ENCODE measurements around the gene RABGAP1.

Gene RABGAP1

DNA sequence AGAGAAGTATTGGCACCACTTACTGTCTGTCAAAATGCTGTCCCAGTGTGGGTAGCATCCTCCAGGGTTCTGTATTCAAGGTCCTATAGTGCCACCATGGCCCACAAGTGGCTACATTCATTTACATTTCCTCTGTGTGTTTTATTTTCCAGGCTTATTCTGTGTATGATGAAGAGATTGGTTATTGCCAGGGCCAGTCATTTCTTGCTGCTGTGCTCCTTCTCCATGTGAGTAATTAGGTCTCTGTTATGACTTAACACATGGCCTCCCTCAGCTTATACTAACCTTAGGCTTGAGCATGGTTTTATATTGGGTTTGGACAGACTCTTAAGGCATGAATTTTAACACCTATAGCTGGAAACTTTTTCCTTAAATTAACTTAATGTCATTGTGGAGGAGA is 129.4 kb downstream of the RABGAP1 start:
- Histone ChIP-seq H3K4me3 (ENCODE audit: insufficient read depth in 1 of 2, low read depth in 1 of 2, low read length in 2 of 2) (no peak overlapping the region), H3K4me1 (ENCODE audit: control insufficient read depth, insufficient read depth, low read depth, low read length) (peaks cover 1% of the 10 kb centered on the region), H2BK12ac (ENCODE audit: low read length in 2 of 2) (no peak overlapping the region), H3K9ac (ENCODE audit: low read length) (no peak overlapping the region), H2AK5ac (ENCODE audit: low read length, severe bottlenecking) (peak overlapping the region; percentile 27), H2BK5ac (ENCODE audit: low read depth, low read length, poor library complexity, severe bottlenecking) (no peak overlapping the region), H3K23ac (ENCODE audit: low read length in 2 of 2) (no peak overlapping the region), H3K9me3 (ENCODE audit: control insufficient read depth, low read length) (no peaks in the 10 kb centered on the region), H2BK120ac (ENCODE audit: low read depth, low read length) (no peak overlapping the region), H2AFZ (ENCODE audit: low read depth, low read length) (no peak overlapping the region), H4K8ac (ENCODE audit: low read length) (no peak overlapping the region), H3K27ac (ENCODE audit: low read length, poor library complexity, severe bottlenecking) (no peak overlapping the region), H3K4ac (ENCODE audit: low read depth in 1 of 2, low read length in 2 of 2) (no peak overlapping the region), H3K14ac (ENCODE audit: low read length in 2 of 2) (no peak overlapping the region), H2BK15ac (ENCODE audit: low read depth, poor library complexity, severe bottlenecking) (no peak overlapping the region), H3K18ac (ENCODE audit: low read depth in 1 of 2, low read length in 2 of 2) (no peak overlapping the region), H3K4me2 (ENCODE audit: low read length, poor library complexity, severe bottlenecking) (no peak overlapping the region), H3K36me3 (ENCODE audit: control insufficient read depth in 1 of 2, insufficient read depth in 2 of 2, low read depth in 1 of 2, low read length in 2 of 2) (peaks cover 2 to 65% of the 10 kb centered on the region in 2 experiments), H3K79me1 (replicated peaks; ENCODE audit: low read length, poor library complexity, severe bottlenecking) (peaks cover 10% of the 10 kb centered on the region), H4K91ac (ENCODE audit: low read length) (no peak overlapping the region), H3K27me3 (ENCODE audit: control insufficient read depth in 1 of 2, insufficient read depth in 1 of 2, low read length in 2 of 2) (no peaks in the 10 kb centered on the region)
- no peak for DNase-seq

DNA sequence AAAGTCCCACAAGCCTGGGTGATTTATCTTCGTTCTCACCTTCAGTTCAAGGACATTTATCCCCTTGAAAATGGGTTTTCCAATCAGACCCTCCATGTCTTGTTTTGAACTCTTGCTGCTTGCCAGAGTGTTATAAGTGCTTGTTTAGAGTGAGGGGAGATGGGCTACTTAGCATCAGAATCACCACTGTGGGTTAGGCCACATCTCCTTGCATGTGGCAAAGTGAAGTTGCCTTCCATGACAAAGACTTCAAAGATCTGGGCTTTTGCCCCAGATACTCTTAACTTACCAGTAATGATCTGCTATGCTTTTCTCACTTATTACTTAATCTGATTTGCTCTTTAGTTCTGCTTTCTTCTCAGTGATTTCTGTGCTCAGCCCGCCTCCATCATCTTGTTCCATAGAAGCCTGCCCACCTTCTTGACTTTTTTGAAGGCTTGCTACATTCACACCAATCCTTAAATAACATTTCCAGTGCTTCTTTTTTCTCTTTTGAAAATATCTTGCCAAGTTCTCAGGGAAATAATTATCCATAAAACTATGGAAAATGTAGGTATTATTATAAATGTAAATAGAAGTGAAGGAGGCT is 131.7 kb downstream of the RABGAP1 start:
- no peaks in the 10 kb centered on the region for H3K27me3 ChIP-seq (ENCODE audit: control insufficient read depth in 1 of 2, insufficient read depth in 1 of 2, low read length in 2 of 2)

DNA sequence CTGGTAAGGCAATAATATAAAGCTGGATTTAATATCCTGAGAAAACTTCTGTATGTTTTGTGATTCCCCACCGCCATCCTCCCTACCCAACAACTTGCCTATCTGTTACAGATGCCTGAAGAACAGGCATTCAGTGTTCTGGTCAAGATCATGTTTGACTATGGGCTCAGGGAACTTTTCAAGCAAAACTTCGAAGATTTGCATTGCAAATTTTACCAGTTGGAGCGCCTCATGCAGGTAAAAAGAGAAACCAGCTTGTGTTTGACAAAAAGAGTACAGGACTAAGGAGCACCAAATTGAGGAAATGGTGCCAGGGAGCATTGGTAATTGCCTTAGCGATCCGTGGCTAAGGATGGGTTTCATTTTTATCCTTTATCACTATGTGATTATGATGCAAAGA is 132.6 kb downstream of the RABGAP1 start:
- Histone ChIP-seq H4K8ac (ENCODE audit: low read length) (no peak overlapping the region), H3K4me3 (ENCODE audit: insufficient read depth in 1 of 2, low read depth in 1 of 2, low read length in 2 of 2) (peak overlapping the region in 1 of 2 experiments; percentile 61), H2BK120ac (ENCODE audit: low read depth, low read length) (no peak overlapping the region), H3K27ac (ENCODE audit: low read length, poor library complexity, severe bottlenecking) (no peak overlapping the region), H3K23ac (ENCODE audit: low read length in 2 of 2) (no peak overlapping the region), H3K4me1 (ENCODE audit: control insufficient read depth, insufficient read depth, low read depth, low read length) (peaks cover 1% of the 10 kb centered on the region), H2BK15ac (ENCODE audit: low read depth, poor library complexity, severe bottlenecking) (no peak overlapping the region), H2AK5ac (ENCODE audit: low read length, severe bottlenecking) (no peak overlapping the region), H3K4me2 (ENCODE audit: low read length, poor library complexity, severe bottlenecking) (no peak overlapping the region), H3K79me1 (replicated peaks; ENCODE audit: low read length, poor library complexity, severe bottlenecking) (peaks cover 7% of the 10 kb centered on the region), H3K4ac (ENCODE audit: low read depth in 1 of 2, low read length in 2 of 2) (no peak overlapping the region), H2AFZ (ENCODE audit: low read depth, low read length) (no peak overlapping the region), H3K9me3 (ENCODE audit: control insufficient read depth, low read length) (no peaks in the 10 kb centered on the region), H2BK12ac (ENCODE audit: low read length in 2 of 2) (no peak overlapping the region), H3K36me3 (ENCODE audit: control insufficient read depth in 1 of 2, insufficient read depth in 2 of 2, low read depth in 1 of 2, low read length in 2 of 2) (peaks cover under 1 to 68% of the 10 kb centered on the region in 2 experiments), H3K27me3 (ENCODE audit: control insufficient read depth in 1 of 2, insufficient read depth in 1 of 2, low read length in 2 of 2) (no peaks in the 10 kb centered on the region), H3K9ac (ENCODE audit: low read length) (peak overlapping the region; percentile 56), H2BK5ac (ENCODE audit: low read depth, low read length, poor library complexity, severe bottlenecking) (no peak overlapping the region), H3K18ac (ENCODE audit: low read depth in 1 of 2, low read length in 2 of 2) (peak overlapping the region in 1 of 2 experiments; percentile 70), H4K91ac (ENCODE audit: low read length) (no peak overlapping the region), H3K14ac (ENCODE audit: low read length in 2 of 2) (no peak overlapping the region)
- DNase-seq: no peak
- 76% methylated on average over 3 of the region's 5 CpGs for WGBS

More for the DNA sequence above, 131.7 kb downstream of the RABGAP1 start:
- Histone ChIP-seq H2BK15ac (ENCODE audit: low read depth, poor library complexity, severe bottlenecking) (no peak overlapping the region), H3K4ac (ENCODE audit: low read depth in 1 of 2, low read length in 2 of 2) (no peak overlapping the region), H4K91ac (ENCODE audit: low read length) (no peak overlapping the region), H3K14ac (ENCODE audit: low read length in 2 of 2) (no peak overlapping the region), H3K18ac (ENCODE audit: low read depth in 1 of 2, low read length in 2 of 2) (no peak overlapping the region), H3K4me3 (ENCODE audit: insufficient read depth in 1 of 2, low read depth in 1 of 2, low read length in 2 of 2) (no peak overlapping the region), H2AFZ (ENCODE audit: low read depth, low read length) (no peak overlapping the region), H2BK5ac (ENCODE audit: low read depth, low read length, poor library complexity, severe bottlenecking) (no peak overlapping the region), H3K23ac (ENCODE audit: low read length in 2 of 2) (no peak overlapping the region), H2AK5ac (ENCODE audit: low read length, severe bottlenecking) (no peak overlapping the region), H3K9me3 (ENCODE audit: control insufficient read depth, low read length) (no peaks in the 10 kb centered on the region), H3K27ac (ENCODE audit: low read length, poor library complexity, severe bottlenecking) (no peak overlapping the region), H2BK120ac (ENCODE audit: low read depth, low read length) (no peak overlapping the region), H4K8ac (ENCODE audit: low read length) (no peak overlapping the region), H3K36me3 (ENCODE audit: control insufficient read depth in 1 of 2, insufficient read depth in 2 of 2, low read depth in 1 of 2, low read length in 2 of 2) (peaks cover 0 to 64% of the 10 kb centered on the region in 2 experiments), H3K9ac (ENCODE audit: low read length) (no peak overlapping the region), H2BK12ac (ENCODE audit: low read length in 2 of 2) (no peak overlapping the region), H3K4me2 (ENCODE audit: low read length, poor library complexity, severe bottlenecking) (no peak overlapping the region), H3K4me1 (ENCODE audit: control insufficient read depth, insufficient read depth, low read depth, low read length) (peaks cover 1% of the 10 kb centered on the region), H3K79me1 (replicated peaks; ENCODE audit: low read length, poor library complexity, severe bottlenecking) (peaks cover 7% of the 10 kb centered on the region)
- WGBS: 87% methylated on average over 2 of the region's 2 CpGs
- DNase-seq: no peak

DNA sequence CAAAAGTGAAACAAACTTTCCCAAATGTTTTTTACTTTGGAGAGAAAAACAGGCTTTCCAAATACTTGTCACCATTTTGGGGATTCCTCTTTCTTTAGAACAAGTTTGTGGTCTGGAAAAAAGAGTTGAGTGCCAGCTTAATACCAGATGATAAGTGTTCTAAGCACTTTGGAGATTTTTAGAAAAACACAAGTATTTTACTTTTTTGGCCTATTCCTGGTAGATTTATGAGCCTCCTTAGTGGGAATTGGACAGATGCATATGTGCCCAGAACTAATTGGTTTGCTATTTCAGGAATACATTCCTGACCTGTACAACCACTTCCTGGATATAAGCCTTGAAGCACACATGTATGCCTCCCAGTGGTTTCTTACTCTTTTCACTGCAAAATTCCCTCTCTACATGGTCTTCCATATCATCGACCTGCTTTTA is 133.2 kb downstream of the RABGAP1 start:
- Histone ChIP-seq H2BK15ac (ENCODE audit: low read depth, poor library complexity, severe bottlenecking) (no peak overlapping the region), H2BK12ac (ENCODE audit: low read length in 2 of 2) (no peak overlapping the region), H3K27ac (ENCODE audit: low read length, poor library complexity, severe bottlenecking) (peak overlapping the region; percentile 41), H3K4me1 (ENCODE audit: control insufficient read depth, insufficient read depth, low read depth, low read length) (peaks cover 1% of the 10 kb centered on the region), H3K18ac (ENCODE audit: low read depth in 1 of 2, low read length in 2 of 2) (no peak overlapping the region), H3K4me3 (ENCODE audit: insufficient read depth in 1 of 2, low read depth in 1 of 2, low read length in 2 of 2) (peak overlapping the region in 1 of 2 experiments; percentile 61), H4K8ac (ENCODE audit: low read length) (no peak overlapping the region), H3K36me3 (ENCODE audit: control insufficient read depth in 1 of 2, insufficient read depth in 2 of 2, low read depth in 1 of 2, low read length in 2 of 2) (peaks cover 3 to 74% of the 10 kb centered on the region in 2 experiments), H3K79me1 (replicated peaks; ENCODE audit: low read length, poor library complexity, severe bottlenecking) (peaks cover 10% of the 10 kb centered on the region), H2AK5ac (ENCODE audit: low read length, severe bottlenecking) (no peak overlapping the region), H3K14ac (ENCODE audit: low read length in 2 of 2) (no peak overlapping the region), H3K9ac (ENCODE audit: low read length) (peak overlapping the region; percentile 56), H2AFZ (ENCODE audit: low read depth, low read length) (no peak overlapping the region), H2BK120ac (ENCODE audit: low read depth, low read length) (no peak overlapping the region), H4K91ac (ENCODE audit: low read length) (no peak overlapping the region), H3K9me3 (ENCODE audit: control insufficient read depth, low read length) (no peaks in the 10 kb centered on the region), H3K4ac (ENCODE audit: low read depth in 1 of 2, low read length in 2 of 2) (no peak overlapping the region), H3K4me2 (ENCODE audit: low read length, poor library complexity, severe bottlenecking) (peak overlapping the region; percentile 8), H3K27me3 (ENCODE audit: control insufficient read depth in 1 of 2, insufficient read depth in 1 of 2, low read length in 2 of 2) (no peaks in the 10 kb centered on the region), H3K23ac (ENCODE audit: low read length in 2 of 2) (no peak overlapping the region), H2BK5ac (ENCODE audit: low read depth, low read length, poor library complexity, severe bottlenecking) (no peak overlapping the region)
- 33% methylated on average over 1 of the region's 1 CpG for WGBS
- peak; percentile 56 for DNase-seq

All from mesenchymal stem cell (in vitro differentiated cells and primary cell).